ENCODE results near the gene GALNS. TPM values are rescaled to one million over a fixed set of nuclear protein-coding genes. Genes with fewer than 3 reads are reported as not detected.

The GALNS gene
- total RNA-seq, 4 donors from 2014 or later, result 45.7 to 101 (median 75.6) TPM

DNA sequence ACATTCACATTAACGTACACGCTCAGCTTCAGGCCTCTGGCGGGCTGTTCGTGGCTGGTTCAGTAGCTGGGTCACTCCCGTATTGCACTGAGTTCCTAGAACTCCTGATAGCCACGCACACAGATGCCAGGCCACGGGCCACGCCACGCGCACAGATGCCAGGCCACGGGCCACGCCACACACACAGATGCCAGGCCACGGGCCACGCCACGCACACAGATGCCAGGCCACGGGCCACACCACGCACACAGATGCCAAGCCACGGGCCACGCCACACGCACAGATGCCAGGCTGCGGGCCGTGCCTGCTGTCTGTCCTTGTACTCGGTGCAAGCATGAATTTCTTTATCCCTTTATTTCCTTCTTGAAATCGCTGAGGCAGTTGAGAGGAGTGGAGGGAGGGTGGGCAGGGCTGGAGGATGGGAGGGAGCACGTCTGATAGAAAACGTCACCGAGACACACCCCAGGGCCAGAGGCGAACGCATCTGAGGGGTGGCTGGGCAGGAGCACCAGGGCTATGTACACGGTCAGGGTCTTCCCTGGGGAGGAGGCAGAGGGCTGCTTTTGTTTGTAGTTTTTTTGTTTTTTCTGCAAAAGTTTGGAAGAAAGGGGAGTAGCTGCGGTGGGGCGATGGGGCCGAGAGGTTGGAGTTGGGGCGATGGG lies 18.3 kb upstream of the GALNS start:
- peaks cover 25% of the 10 kb centered on the region for H3K27me3 ChIP-seq
- intact Hi-C loops (cut with DNase I; ENCODE audit: low total_unique reads) (no loop called here), in situ Hi-C loops (cut with MboI; ENCODE audit: low pct_ligation_motif_present in 1 of 4, low pct_unique_long_range_greater_than_20kb in 1 of 4, low sequenced_read_pairs in 3 of 4) (no loop called here)
- no peak overlapping the region for H3K4me3 ChIP-seq
- H3K9me3 ChIP-seq, result no peaks in the 10 kb centered on the region
- H3K36me3 ChIP-seq, result no peaks in the 10 kb centered on the region
- H3K4me1 ChIP-seq, result peaks cover 0 to 4% (median 0%) of the 10 kb centered on the region in 4 donors
- H3K27ac ChIP-seq, result no peak overlapping the region
- whole genome bisulfite sequencing, 2 donors (ENCODE audit: low coverage in 1 of 2), result 87 to 92% methylated on average over 5 to 34 of the region's 34 CpGs
- no peak for DNase-seq
- TF ChIP-seq EP300 (IDR thresholded peaks at IDR 0.05; ENCODE audit: low read depth) (no peak), POLR2AphosphoS5 (IDR thresholded peaks at IDR 0.05) (no peak), POLR2A (IDR thresholded peaks at IDR 0.05) (no peak)

DNA sequence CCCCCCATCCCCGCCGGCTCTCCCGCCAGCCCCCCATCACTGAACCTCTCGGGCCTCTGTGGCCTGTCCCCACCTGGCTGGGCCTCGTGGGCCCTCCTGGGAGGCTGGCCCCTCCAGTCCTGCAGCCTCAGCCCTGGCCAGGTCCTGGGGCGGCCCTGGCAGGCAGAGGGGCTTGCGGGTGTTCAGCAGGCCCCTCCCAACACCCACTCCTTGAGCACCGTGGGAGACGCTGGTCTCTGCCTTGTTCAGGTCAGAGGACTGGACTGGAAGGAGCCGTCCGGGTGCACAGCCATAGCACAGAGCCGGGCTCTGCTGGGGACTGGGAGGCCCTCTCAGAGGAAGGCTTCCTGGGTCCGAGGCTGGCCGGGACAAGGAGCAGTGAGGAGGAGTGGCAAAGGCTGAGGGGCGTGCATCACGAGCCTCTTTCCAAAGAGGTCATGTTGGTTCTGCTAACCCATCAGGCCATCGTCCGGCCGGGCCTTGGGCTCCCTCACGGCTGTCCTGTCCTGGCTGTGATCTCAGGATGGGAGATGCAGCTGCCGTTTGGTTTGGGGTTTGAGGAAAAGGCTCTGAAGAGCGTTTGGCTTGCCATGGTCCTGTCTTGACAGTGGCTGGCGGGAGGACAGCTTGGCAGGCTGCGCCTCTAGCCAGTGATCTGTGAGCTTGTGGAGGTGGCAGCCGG lies 16.0 kb upstream of the GALNS start:
- 70 to 90% methylated on average over 2 to 25 of the region's 25 CpGs for WGBS, 2 donors (ENCODE audit: low coverage in 1 of 2)
- H3K36me3 ChIP-seq, result no peaks in the 10 kb centered on the region
- H3K27me3 ChIP-seq, result peaks cover 40% of the 10 kb centered on the region
- intact Hi-C loops (cut with DNase I; ENCODE audit: low total_unique reads), result no loop called here
- H3K27ac ChIP-seq, result no peak overlapping the region
- in situ Hi-C loops (cut with MboI; ENCODE audit: low pct_ligation_motif_present in 1 of 4, low pct_unique_long_range_greater_than_20kb in 1 of 4, low sequenced_read_pairs in 3 of 4), result no loop called here
- H3K4me3 ChIP-seq, result no peak overlapping the region
- peaks cover 0 to 4% (median 0%) of the 10 kb centered on the region in 4 donors for H3K4me1 ChIP-seq
- TF ChIP-seq EP300 (IDR thresholded peaks at IDR 0.05; ENCODE audit: low read depth), result no peak
- no peak for TF ChIP-seq POLR2AphosphoS5 (IDR thresholded peaks at IDR 0.05)
- no peak for TF ChIP-seq POLR2A (IDR thresholded peaks at IDR 0.05)
- TF ChIP-seq, protein P1, sequence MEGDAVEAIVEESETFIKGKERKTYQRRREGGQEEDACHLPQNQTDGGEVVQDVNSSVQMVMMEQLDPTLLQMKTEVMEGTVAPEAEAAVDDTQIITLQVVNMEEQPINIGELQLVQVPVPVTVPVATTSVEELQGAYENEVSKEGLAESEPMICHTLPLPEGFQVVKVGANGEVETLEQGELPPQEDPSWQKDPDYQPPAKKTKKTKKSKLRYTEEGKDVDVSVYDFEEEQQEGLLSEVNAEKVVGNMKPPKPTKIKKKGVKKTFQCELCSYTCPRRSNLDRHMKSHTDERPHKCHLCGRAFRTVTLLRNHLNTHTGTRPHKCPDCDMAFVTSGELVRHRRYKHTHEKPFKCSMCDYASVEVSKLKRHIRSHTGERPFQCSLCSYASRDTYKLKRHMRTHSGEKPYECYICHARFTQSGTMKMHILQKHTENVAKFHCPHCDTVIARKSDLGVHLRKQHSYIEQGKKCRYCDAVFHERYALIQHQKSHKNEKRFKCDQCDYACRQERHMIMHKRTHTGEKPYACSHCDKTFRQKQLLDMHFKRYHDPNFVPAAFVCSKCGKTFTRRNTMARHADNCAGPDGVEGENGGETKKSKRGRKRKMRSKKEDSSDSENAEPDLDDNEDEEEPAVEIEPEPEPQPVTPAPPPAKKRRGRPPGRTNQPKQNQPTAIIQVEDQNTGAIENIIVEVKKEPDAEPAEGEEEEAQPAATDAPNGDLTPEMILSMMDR (IDR thresholded peaks at IDR 0.05), result no peak
- no peak for DNase-seq
- no peaks in the 10 kb centered on the region for H3K9me3 ChIP-seq

DNA sequence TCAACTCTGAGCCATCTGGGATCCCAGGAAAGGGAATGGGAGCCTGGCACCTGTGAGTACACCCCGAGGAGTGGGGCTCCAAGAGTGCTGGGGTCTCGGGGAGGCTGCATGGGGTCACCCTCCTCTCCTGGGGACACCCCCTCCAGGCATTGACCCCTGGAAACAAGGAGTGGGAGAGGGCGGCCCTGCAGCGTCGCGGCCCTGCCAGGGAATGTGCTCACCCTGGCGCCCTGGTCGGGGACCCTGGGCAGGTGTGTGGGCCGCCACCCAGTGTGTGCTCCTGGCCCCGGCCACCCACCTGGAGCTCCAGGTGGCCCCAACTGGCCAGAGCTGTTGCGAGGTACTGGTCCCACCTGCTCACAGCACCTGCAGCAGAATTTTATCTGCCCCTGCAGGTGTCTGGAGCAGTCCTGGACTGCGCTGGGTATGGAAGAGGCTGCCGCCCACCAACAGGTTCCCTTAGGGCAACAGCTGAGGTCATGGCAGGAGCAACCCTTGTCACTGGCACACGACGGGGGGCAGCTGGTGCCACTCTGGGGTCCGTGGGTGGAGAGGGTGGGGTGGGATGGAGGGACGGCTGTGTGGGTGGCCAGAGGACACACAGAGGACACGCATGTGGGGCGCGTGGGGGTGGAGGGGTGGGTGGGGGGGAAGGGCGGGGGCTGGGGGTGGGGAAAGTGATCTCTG lies 15.1 kb upstream of the GALNS start:
- intact Hi-C loops (cut with DNase I; ENCODE audit: low total_unique reads), result no loop called here
- in situ Hi-C loops (cut with MboI; ENCODE audit: low pct_ligation_motif_present in 1 of 4, low pct_unique_long_range_greater_than_20kb in 1 of 4, low sequenced_read_pairs in 3 of 4), result no loop called here
- WGBS, 2 donors (ENCODE audit: low coverage in 1 of 2), result 69% methylated on average over 20 of the region's 21 CpGs; no CpG with 5 or more reads in 1 of the 2 donors

DNA sequence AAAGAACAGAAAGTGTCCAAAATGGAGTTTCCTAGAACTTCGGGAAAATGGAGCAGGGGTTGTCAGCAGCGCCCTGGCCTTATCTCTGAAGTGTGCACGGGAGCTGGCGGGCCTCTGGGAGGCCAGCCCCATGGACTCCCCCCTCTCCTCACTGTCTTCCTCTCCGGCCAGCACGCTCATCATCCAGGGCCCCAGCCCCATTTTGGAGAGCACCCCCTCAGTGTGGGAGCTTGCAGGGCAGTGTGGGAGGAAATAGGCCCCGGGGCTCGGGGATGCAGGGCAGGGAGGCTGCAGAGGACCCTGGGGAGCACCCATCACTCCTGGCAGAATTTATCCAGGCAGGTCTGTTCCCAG lies 14.6 kb upstream of the GALNS start:
- Histone ChIP-seq H3K9me3 (no peaks in the 10 kb centered on the region), H3K36me3 (no peaks in the 10 kb centered on the region), H3K27me3 (peaks cover 45% of the 10 kb centered on the region), H3K27ac (no peak overlapping the region), H3K4me3 (no peak overlapping the region), H3K4me1 (peaks cover 0 to 4% (median 0%) of the 10 kb centered on the region in 4 donors)
- 39% methylated on average over 8 of the region's 8 CpGs; no CpG with 5 or more reads in 1 of the 2 donors for WGBS, 2 donors (ENCODE audit: low coverage in 1 of 2)
- in situ Hi-C loops (cut with MboI; ENCODE audit: low pct_ligation_motif_present in 1 of 4, low pct_unique_long_range_greater_than_20kb in 1 of 4, low sequenced_read_pairs in 3 of 4) (no loop called here), intact Hi-C loops (cut with DNase I; ENCODE audit: low total_unique reads) (no loop called here)
- TF ChIP-seq, protein P1 (IDR thresholded peaks at IDR 0.05), result no peak
- no peak for TF ChIP-seq POLR2AphosphoS5 (IDR thresholded peaks at IDR 0.05)
- TF ChIP-seq EP300 (IDR thresholded peaks at IDR 0.05; ENCODE audit: low read depth), result no peak
- no peak for TF ChIP-seq POLR2A (IDR thresholded peaks at IDR 0.05)
- no peak for DNase-seq

More for the DNA sequence above, 15.1 kb upstream of the GALNS start:
- no peak for TF ChIP-seq POLR2AphosphoS5 (IDR thresholded peaks at IDR 0.05)
- H3K27me3 ChIP-seq, result peaks cover 43% of the 10 kb centered on the region
- peaks cover 0 to 4% (median 0%) of the 10 kb centered on the region in 4 donors for H3K4me1 ChIP-seq
- H3K36me3 ChIP-seq, result no peaks in the 10 kb centered on the region
- H3K9me3 ChIP-seq, result no peaks in the 10 kb centered on the region
- no peak overlapping the region for H3K4me3 ChIP-seq
- H3K27ac ChIP-seq, result no peak overlapping the region
- no peak for DNase-seq
